Mucosa of rectum (tissue), 2 donors: ENCODE results near the gene TMSB10.
"Not testable (repeated sequence)": the region's sequence is repeated elsewhere in the genome, so short reads cannot be mapped to it uniquely, and the experiment has no call there.

Experiments
- H3K27ac ChIP-seq, 2 donors: one replicate each; pipeline ENCODE4 v1.7.0; 2013; ENCODE audit warnings: inconsistent platforms in 2 of 2, low read depth in 2 of 2, low read length in 2 of 2
- H3K27me3 ChIP-seq, 2 donors: one replicate each; pipeline ENCODE4 v1.7.0; 2013; ENCODE audit warnings: low read length in 2 of 2; ENCODE audit not compliant: control insufficient read depth in 2 of 2, insufficient read depth in 2 of 2
- H3K36me3 ChIP-seq, 2 donors: one replicate each; pipeline ENCODE4 v1.7.0; 2013; ENCODE audit warnings: low read length in 2 of 2; ENCODE audit not compliant: control insufficient read depth in 2 of 2, insufficient read depth in 2 of 2
- H3K4me1 ChIP-seq, 2 donors: one replicate each; pipeline ENCODE4 v1.7.0; 2013; ENCODE audit warnings: low read length in 2 of 2, mild to moderate bottlenecking in 1 of 2; ENCODE audit not compliant: control insufficient read depth in 2 of 2, insufficient read depth in 2 of 2
- H3K4me3 ChIP-seq, 2 donors: one replicate each; pipeline ENCODE4 v1.7.0; 2013; ENCODE audit warnings: low read length in 2 of 2
- H3K9ac ChIP-seq, 2 donors: one replicate each; pipeline ENCODE4 v1.7.0; 2013; ENCODE audit warnings: low read length in 2 of 2, low read depth in 1 of 2, mild to moderate bottlenecking in 1 of 2
- H3K9me3 ChIP-seq, 2 donors: one replicate each; pipeline ENCODE4 v1.7.0; 2013; ENCODE audit warnings: low read length in 2 of 2; ENCODE audit not compliant: control insufficient read depth in 2 of 2
- donor health status: healthy.
- donor health status: Normal muscosa, but diverticular disease.

TMSB10 gene

GRCh38 chr2:84868327-84868726 is 37.1 kb upstream of the TMSB10 start:
- H3K27me3 ChIP-seq, H3K4me3 ChIP-seq: not testable (repeated sequence)

GRCh38 chr2:84870306-84870705 is 35.1 kb upstream of the TMSB10 start:
- Histone ChIP-seq H3K4me1 (peaks cover 0 to under 1% of the 10 kb centered on the region in 2 donors), H3K36me3 (peaks cover 15 to 19% of the 10 kb centered on the region in 2 donors), H3K27me3 (no peaks in the 10 kb centered on the region), H3K9ac (no peak overlapping the region), H3K4me3 (no peak overlapping the region), H3K27ac (no peak overlapping the region), H3K9me3 (no peaks in the 10 kb centered on the region)

More at GRCh38 chr2:84868327-84868726, 37.1 kb upstream of the TMSB10 start:
- H3K27ac ChIP-seq, H3K9ac ChIP-seq, H3K9me3 ChIP-seq, H3K4me1 ChIP-seq: not testable (repeated sequence)
- peaks cover 13 to 14% of the 10 kb centered on the region in 2 donors for H3K36me3 ChIP-seq

- not testable (repeated sequence) for H3K4me3 ChIP-seq, H3K9me3 ChIP-seq, H3K9ac ChIP-seq, H3K27ac ChIP-seq, H3K27me3 ChIP-seq, H3K4me1 ChIP-seq
- H3K36me3 ChIP-seq: peaks cover 13 to 19% of the 10 kb centered on the region in 2 donors
Measured at GRCh38 chr2:84872691-84873090, 32.8 kb upstream of the TMSB10 start.

- H3K9me3 ChIP-seq: no peaks in the 10 kb centered on the region
- H3K36me3 ChIP-seq: peaks cover 13 to 19% of the 10 kb centered on the region in 2 donors
- H3K4me3 ChIP-seq: no peak overlapping the region
- no peaks in the 10 kb centered on the region for H3K27me3 ChIP-seq
- H3K27ac ChIP-seq: no peak overlapping the region
- H3K4me1 ChIP-seq: peaks cover 0 to 3% of the 10 kb centered on the region in 2 donors
- H3K9ac ChIP-seq: no peak overlapping the region
Measured at GRCh38 chr2:84873350-84873749, 32.1 kb upstream of the TMSB10 start.

GRCh38 chr2:84874381-84875212 is 30.9 kb upstream of the TMSB10 start:
- peaks cover 0 to 3% of the 10 kb centered on the region in 2 donors for H3K4me1 ChIP-seq
- peaks cover 13 to 19% of the 10 kb centered on the region in 2 donors for H3K36me3 ChIP-seq
- H3K4me3 ChIP-seq: no peak overlapping the region
- H3K27me3 ChIP-seq: no peaks in the 10 kb centered on the region
- H3K9ac ChIP-seq: no peak overlapping the region
- no peaks in the 10 kb centered on the region for H3K9me3 ChIP-seq
- no peak overlapping the region for H3K27ac ChIP-seq

- Histone ChIP-seq H3K27ac (no peak overlapping the region), H3K36me3 (peaks cover 11 to 16% of the 10 kb centered on the region in 2 donors), H3K4me1 (peaks cover 0 to 3% of the 10 kb centered on the region in 2 donors), H3K9me3 (no peaks in the 10 kb centered on the region), H3K27me3 (peaks cover 0 to 1% of the 10 kb centered on the region in 2 donors), H3K4me3 (no peak overlapping the region), H3K9ac (no peak overlapping the region)
Measured at GRCh38 chr2:84875213-84875560, 30.3 kb upstream of the TMSB10 start.

- not testable (repeated sequence) for H3K4me1 ChIP-seq, H3K9me3 ChIP-seq, H3K27me3 ChIP-seq, H3K9ac ChIP-seq, H3K4me3 ChIP-seq, H3K27ac ChIP-seq
- peaks cover 7 to 12% of the 10 kb centered on the region in 2 donors for H3K36me3 ChIP-seq
Measured at GRCh38 chr2:84875619-84876018, 29.8 kb upstream of the TMSB10 start.

- Histone ChIP-seq H3K4me3 (no peak overlapping the region), H3K36me3 (peaks cover 3 to 11% of the 10 kb centered on the region in 2 donors), H3K27me3 (peaks cover 0 to 2% of the 10 kb centered on the region in 2 donors), H3K4me1 (peaks cover 0 to 3% of the 10 kb centered on the region in 2 donors), H3K27ac (no peak overlapping the region), H3K9ac (no peak overlapping the region), H3K9me3 (no peaks in the 10 kb centered on the region)
Measured at GRCh38 chr2:84876369-84876768, 29.1 kb upstream of the TMSB10 start.

- Histone ChIP-seq H3K9ac (peak overlapping the region; percentile 26 to 67), H3K9me3 (no peaks in the 10 kb centered on the region), H3K4me3 (peak overlapping the region; percentile 82 to 92), H3K27me3 (peaks cover 0 to 2% of the 10 kb centered on the region in 2 donors), H3K4me1 (peaks cover 0 to 3% of the 10 kb centered on the region in 2 donors), H3K36me3 (peaks cover 3 to 6% of the 10 kb centered on the region in 2 donors), H3K27ac (peak overlapping the region in 1 of 2 donors; percentile 33)
Measured at GRCh38 chr2:84878459-84878858, 27.0 kb upstream of the TMSB10 start.

- peaks cover 0 to 2% of the 10 kb centered on the region in 2 donors for H3K27me3 ChIP-seq
- peak overlapping the region; percentile 24 to 59 for H3K27ac ChIP-seq
- peaks cover 0 to 5% of the 10 kb centered on the region in 2 donors for H3K4me1 ChIP-seq
- peak overlapping the region; percentile 60 to 67 for H3K9ac ChIP-seq
- H3K4me3 ChIP-seq: peak overlapping the region; percentile 82 to 92
- H3K36me3 ChIP-seq: peaks cover 3 to 4% of the 10 kb centered on the region in 2 donors
- no peaks in the 10 kb centered on the region for H3K9me3 ChIP-seq
Measured at GRCh38 chr2:84878896-84879583, 26.4 kb upstream of the TMSB10 start.
